Stimulated activated CD8-positive, alpha-beta memory T cell treated with anti-CD3 and anti-CD28 coated beads, Interleukin-7, amount 100 ng/mL, for 24 hours (primary cell): ENCODE results near the gene ANTXR1.

ENCODE experiments used
- DNase-seq: peaks from one replicate; pipeline ENCODE4 v3.0.0-alpha.2; 2020; ENCODE audit warnings: low read depth

The ANTXR1 gene

DNA sequence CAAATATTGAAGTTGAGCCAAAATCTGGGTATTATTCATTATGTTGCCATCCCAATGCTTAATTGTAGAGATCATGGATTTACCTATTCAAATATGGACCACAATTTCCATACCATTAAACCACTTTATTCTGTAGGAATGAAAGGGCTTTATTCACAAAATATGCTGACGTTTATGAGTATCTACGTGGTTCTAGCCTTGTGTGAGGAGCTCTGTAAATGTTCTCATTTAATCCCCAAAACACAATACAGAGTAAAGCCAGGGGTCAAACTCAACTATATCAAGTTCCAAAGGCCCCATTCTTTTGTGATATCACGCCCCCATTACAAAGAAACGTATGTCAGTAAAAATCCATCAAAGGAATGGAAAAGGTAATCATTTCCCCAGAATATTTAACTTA, 61.9 kb downstream of the ANTXR1 start:
- no peak for DNase-seq

- no peak for DNase-seq
These were observed 62.5 kb downstream of the ANTXR1 start for GRCh38 chr2:69075486-69075885.

- no peak for DNase-seq
These were observed 63.6 kb downstream of the ANTXR1 start for GRCh38 chr2:69076601-69077000.

- DNase-seq = no peak
These were observed 64.4 kb downstream of the ANTXR1 start for GRCh38 chr2:69077252-69077950.

DNA sequence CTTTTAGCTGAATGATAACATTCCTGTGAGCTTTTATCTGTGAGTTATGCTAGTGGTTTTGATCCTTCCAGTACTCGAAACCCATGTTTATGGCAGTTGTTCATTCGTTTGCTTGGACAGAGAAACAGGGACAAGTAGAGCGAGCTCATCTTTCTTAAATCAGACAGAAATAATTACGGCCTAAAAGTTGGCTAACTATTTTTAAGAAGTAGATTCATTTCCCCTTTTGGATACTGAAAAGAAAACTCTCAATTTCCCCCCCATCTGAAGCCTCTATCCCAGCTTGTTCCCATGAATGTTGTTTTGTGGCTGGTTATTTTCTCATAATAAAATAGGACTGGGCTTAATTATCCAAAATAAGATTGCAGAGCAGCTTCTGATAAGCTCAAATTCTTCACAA, 67.1 kb downstream of the ANTXR1 start:
- no peak for DNase-seq

DNA sequence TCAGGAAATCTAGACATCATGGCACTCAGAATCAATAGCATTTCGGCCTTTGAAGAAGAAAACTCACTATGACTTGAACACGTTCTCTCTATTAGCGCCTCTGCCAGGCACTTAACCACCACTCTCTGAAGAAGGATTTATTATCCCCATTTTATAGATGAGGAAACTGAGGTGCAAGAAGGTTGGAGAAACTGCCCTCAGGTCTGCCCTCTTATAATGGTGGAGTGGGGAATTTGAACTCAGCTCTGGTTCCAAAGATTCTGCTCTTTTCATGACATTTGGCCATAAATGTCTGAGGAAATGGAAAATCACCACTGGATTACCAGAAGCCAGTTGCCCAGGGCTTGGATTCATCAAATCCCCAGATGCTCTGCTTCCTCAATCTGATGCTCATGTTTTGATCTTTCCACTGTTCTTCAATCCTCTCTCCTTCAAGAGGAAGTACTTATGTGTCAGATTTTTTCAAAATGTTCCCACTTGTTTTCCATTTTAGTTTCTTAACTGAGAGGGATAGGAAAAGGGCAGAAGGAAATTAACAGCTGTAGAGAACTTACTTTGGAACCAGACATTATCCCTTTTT, 68.1 kb downstream of the ANTXR1 start:
- DNase-seq = no peak

DNA sequence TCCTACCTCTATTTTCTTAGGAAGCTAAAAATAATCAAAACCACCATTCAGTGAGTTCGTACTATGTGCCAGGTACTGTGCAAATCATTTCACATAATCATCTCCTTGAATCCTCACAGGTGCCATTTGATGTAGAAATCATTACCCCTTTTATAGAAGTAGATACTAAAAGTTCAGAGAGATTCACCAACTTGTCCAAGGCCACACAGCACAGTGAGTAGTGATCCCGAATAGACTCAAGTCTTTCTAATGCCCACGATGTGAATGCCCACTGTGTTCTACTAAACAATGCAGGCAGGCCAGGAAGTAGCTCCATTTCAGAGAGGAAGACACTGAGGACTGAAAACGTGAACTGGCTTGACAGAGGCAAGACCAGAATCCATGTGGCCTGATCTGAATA, 68.8 kb downstream of the ANTXR1 start:
- no peak for DNase-seq

- no peak for DNase-seq
These were observed 69.5 kb downstream of the ANTXR1 start for GRCh38 chr2:69082430-69082997.

DNA sequence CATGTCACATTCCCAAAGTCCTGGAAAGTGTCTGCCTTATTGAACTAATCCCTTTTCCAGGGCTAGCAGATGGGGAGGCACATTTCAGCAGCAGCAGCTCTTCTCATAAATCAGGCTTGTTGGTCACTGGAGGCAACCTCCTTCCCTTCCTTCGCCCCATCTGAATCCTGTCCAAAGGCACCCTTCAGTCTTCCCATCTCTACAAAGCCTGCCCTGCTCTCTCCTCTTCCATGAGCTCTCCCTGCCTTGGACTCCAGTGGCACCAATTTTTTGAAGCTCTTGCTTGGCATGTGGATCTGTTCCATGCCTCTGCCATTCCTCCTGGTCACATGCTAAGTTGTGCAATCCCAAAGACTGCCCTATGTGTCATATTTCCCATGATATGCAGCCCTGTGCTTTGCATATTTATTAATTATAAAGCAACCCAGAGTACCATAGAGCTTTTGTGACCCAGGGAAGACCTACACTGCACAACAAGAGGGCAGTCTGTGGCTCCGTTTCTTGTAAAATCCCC, 70.3 kb downstream of the ANTXR1 start:
- DNase-seq = no peak

DNA sequence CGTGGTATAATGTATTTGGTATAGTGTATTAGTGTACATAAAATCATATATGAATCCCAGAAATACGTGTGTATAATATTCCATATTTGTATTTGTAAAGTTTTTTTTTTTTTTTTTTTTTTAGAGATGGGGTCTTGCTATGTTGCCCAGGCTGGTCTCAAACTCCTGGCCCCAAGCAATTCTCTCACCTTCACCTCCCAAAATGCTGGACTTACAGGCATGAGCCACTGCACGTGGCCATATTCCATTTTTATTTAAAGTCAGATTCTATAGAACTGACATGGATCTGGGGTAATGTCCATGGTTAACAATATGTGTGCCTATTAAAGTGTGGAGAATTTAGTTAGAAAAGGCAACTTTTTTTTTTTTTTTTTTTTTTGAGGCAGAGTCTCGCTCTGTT, 71.5 kb downstream of the ANTXR1 start:
- no peak for DNase-seq

DNA sequence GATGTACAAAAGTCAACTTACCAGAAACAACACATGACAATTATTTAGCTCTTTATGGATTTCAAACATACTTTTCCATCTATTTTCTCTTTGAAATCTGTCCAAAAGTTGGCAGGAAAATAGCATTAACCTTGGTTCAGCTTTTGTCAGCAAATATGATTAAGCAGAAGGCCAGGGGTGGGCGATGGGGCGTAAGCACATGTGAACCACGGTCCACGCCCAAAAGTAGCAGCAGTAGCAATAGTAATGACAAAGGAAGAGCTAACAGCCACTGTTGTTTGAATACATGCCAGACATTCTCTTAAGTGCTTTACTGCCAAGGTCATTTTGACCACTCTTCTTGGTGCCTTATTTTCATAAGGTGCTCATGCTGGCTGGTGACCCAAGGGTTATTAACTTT, 73.5 kb downstream of the ANTXR1 start:
- DNase-seq = no peak

DNA sequence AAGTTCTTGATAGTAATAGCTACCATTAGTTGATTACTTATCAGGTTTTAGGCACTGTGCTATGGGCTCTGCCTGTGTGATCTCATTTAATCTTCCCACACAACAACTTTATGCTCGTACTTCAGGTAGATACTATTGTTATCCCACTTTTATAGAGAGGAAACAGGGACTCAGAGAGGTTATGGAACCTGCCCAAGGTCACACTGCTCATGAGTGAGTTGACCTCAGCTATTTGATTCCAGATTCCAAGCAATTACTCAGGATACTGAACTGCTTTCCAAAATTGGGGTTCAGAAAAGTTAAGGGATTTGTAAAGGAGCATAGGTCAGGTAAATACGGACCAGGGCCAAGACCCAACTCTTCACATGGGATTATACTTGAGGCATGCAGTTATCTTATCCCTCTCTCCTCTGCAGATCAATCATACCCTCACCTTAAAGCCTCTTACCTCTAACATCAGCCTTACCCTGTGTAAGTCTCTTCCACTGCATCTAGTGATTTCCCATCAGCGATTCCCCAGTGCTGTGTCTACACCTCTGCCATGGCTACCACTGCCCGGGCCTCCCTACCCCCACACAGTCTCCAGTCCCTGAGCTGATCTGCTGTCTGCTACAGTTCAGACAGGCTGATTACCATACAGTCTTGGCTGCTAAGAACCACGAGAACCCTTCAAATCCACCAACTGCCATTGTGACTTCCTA, 74.4 kb downstream of the ANTXR1 start:
- no peak for DNase-seq

DNA sequence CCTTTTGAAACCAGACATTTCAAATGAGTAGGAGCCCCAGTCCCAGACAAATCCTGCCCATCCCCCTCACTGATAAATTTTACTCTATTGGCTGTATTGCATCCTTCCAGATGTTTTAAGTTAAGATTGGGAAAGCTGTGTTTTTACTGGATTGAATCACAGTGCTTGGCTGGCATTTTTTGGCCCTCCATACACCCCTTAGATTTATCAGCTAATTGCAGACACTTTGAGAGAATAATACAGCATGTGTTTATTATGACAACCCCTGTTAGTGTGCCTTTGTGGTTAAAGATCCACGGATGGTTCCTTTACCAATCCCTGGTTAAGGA, 74.9 kb downstream of the ANTXR1 start:
- no peak for DNase-seq

DNA sequence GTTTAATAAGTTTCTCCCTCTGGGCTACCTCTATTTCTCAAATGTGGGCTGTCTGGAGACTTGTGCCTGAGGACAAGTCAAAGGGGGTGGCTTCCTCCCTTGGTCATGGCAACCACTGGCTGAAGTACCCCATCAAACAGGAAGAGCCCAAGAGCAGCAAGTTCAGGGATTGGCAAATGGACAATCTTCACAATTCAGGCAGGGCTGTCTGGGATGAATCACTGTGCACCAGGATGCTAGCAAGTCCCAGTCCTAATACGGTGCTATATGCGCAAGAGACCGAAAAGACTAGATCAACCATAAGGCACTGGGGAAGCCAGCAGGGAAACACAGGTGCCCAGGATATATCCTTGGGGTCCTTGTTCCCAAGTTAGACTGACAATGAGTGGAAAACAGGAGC, 75.5 kb downstream of the ANTXR1 start:
- no peak for DNase-seq

GRCh38 chr2:69089266-69089665, 76.3 kb downstream of the ANTXR1 start:
- DNase-seq = no peak

DNA sequence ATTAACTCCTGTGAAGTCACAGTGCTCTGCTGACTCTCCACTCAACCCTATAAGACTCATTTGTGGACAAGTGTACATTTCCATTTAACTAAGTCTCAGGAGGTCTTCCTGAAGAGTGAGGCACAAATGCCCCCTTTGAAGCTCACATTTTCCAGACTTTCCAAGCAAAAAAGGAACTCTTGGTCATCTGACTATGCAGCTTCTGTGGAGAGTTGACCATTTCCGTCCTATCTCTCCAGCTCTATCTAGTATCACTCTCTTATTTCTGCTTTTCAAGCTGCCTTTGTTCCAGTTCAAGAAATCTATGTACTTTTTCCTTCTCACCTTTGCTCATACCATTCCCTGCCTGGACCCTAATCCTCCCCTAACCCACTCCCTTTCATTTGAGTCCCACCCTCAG, 77.0 kb downstream of the ANTXR1 start:
- no peak for DNase-seq

GRCh38 chr2:69090820-69091219, 77.8 kb downstream of the ANTXR1 start:
- no peak for DNase-seq

GRCh38 chr2:69092857-69093256, 79.9 kb downstream of the ANTXR1 start:
- DNase-seq = no peak

DNA sequence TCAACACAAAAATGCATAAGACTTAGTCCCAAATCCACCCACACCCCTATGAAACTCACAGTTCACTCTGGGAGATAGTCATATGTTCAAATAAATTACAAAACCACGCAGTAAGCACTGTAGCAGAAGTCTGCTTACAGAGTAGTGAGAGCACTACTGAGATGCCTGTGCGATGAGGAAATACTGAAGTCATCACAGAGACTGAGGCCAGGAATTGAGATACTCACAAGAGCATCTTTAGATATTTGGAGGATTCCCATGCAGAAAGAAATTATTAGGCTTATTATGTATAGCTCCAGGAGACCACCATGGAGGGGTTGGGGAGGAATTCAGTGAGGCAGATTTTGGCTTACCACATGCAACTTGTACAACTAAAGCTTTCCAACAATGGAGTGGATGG, 82.3 kb downstream of the ANTXR1 start:
- DNase-seq = no peak

- DNase-seq = no peak
These were observed 83.5 kb downstream of the ANTXR1 start for GRCh38 chr2:69096326-69097095.

- DNase-seq = no peak
These were observed 84.2 kb downstream of the ANTXR1 start for GRCh38 chr2:69097148-69097610.
